IMR-90 (cell line): ENCODE data around the gene MTMR3.

Experiments used
- BHLHE40 ChIP-seq: fragments of 150-350 bp; IDR thresholded peaks from 2 replicates; pipeline ENCODE4 v1.6.1; 2016; ENCODE audit warnings: mild to moderate bottlenecking, low read depth, low read length
- CEBPB ChIP-seq: IDR thresholded peaks from 2 replicates; pipeline ENCODE4 v1.6.1; 2012; ENCODE audit warnings: low read depth, low read length, improper control_type of control experiment
- ELK1 ChIP-seq: fragments of 150-350 bp; IDR thresholded peaks from 2 replicates; pipeline ENCODE4 v1.6.1; 2016; ENCODE audit warnings: low read depth, mild to moderate bottlenecking, low read length, moderate library complexity, borderline replicate concordance
- MAFK ChIP-seq: IDR thresholded peaks from 2 replicates; pipeline ENCODE4 v1.6.1; 2012; ENCODE audit warnings: low read depth, low read length, improper control_type of control experiment
- MAZ ChIP-seq: IDR thresholded peaks from 2 replicates; pipeline ENCODE4 v1.6.1; 2012; ENCODE audit warnings: low read depth, mild to moderate bottlenecking, low read length, improper control_type of control experiment, moderate library complexity, borderline replicate concordance
- MXI1 ChIP-seq: IDR thresholded peaks from 2 replicates; pipeline ENCODE4 v1.6.1; 2012; ENCODE audit warnings: low read depth, mild to moderate bottlenecking, low read length, moderate library complexity, borderline replicate concordance
- NFE2L2 ChIP-seq: fragments of 150-350 bp; IDR thresholded peaks from 2 replicates; pipeline ENCODE4 v1.6.1; 2016; ENCODE audit warnings: low read depth, mild to moderate bottlenecking, low read length
- POLR2A ChIP-seq: IDR thresholded peaks from 2 replicates; pipeline ENCODE4 v1.6.1; 2012; ENCODE audit warnings: mild to moderate bottlenecking, low read depth, low read length
- RAD21 ChIP-seq: IDR thresholded peaks from 2 replicates; pipeline ENCODE4 v1.6.1; 2012; ENCODE audit warnings: low read length, improper control_type of control experiment
- RCOR1 ChIP-seq: IDR thresholded peaks from 2 replicates; pipeline ENCODE4 v1.6.1; 2012; ENCODE audit warnings: mild to moderate bottlenecking, low read length, improper control_type of control experiment; ENCODE audit not compliant: insufficient replicate concordance
- RFX5 ChIP-seq: IDR thresholded peaks from 2 replicates; pipeline ENCODE4 v1.8.0; 2012; ENCODE audit warnings: low read depth, mild to moderate bottlenecking, low read length, moderate library complexity
- SMC3 ChIP-seq: fragments of 150-350 bp; IDR thresholded peaks from 2 replicates; pipeline ENCODE4 v1.6.1; 2016; ENCODE audit warnings: low read depth, mild to moderate bottlenecking, antibody characterized with exemption, low read length, moderate library complexity
- TF ChIP-seq, protein P1 (sequence below): conservative IDR thresholded peaks from 2 replicates; pipeline ENCODE4 v1.5.1; 2012; ENCODE audit warnings: mild to moderate bottlenecking, low read depth, low read length, improper control_type of control experiment
- TF ChIP-seq, protein P2 (sequence below): fragments of 150-350 bp; IDR thresholded peaks from 2 replicates; pipeline ENCODE4 v1.6.1; 2017; ENCODE audit warnings: mild to moderate bottlenecking, antibody characterized with exemption, low read length, low read depth

- TF ChIP-seq, protein P1, sequence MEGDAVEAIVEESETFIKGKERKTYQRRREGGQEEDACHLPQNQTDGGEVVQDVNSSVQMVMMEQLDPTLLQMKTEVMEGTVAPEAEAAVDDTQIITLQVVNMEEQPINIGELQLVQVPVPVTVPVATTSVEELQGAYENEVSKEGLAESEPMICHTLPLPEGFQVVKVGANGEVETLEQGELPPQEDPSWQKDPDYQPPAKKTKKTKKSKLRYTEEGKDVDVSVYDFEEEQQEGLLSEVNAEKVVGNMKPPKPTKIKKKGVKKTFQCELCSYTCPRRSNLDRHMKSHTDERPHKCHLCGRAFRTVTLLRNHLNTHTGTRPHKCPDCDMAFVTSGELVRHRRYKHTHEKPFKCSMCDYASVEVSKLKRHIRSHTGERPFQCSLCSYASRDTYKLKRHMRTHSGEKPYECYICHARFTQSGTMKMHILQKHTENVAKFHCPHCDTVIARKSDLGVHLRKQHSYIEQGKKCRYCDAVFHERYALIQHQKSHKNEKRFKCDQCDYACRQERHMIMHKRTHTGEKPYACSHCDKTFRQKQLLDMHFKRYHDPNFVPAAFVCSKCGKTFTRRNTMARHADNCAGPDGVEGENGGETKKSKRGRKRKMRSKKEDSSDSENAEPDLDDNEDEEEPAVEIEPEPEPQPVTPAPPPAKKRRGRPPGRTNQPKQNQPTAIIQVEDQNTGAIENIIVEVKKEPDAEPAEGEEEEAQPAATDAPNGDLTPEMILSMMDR = no peak
- TF ChIP-seq POLR2A (no peak), RFX5 (no peak), MAZ (no peak), MXI1 (no peak), ELK1 (no peak), CEBPB (no peak), RAD21 (no peak), MAFK (no peak), SMC3 (no peak), NFE2L2 (no peak), BHLHE40 (no peak), RCOR1 (no peak)
- TF ChIP-seq, protein P2, sequence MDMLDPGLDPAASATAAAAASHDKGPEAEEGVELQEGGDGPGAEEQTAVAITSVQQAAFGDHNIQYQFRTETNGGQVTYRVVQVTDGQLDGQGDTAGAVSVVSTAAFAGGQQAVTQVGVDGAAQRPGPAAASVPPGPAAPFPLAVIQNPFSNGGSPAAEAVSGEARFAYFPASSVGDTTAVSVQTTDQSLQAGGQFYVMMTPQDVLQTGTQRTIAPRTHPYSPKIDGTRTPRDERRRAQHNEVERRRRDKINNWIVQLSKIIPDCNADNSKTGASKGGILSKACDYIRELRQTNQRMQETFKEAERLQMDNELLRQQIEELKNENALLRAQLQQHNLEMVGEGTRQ = no peak
These were observed 126.5 kb downstream of the MTMR3 start for GRCh38 chr22:30009478-30009877.
